GM19025 (cell line): ENCODE results near the gene FANCE.

ENCODE experiments used
- ATAC-seq: cut with Tn5 transposase; IDR thresholded peaks from one replicate; pipeline ENCODE4 v1.9.1; 2021; ENCODE audit warnings: mild to moderate bottlenecking, low read depth, moderate library complexity; ENCODE audit not compliant: unreplicated experiment

Gene FANCE

DNA sequence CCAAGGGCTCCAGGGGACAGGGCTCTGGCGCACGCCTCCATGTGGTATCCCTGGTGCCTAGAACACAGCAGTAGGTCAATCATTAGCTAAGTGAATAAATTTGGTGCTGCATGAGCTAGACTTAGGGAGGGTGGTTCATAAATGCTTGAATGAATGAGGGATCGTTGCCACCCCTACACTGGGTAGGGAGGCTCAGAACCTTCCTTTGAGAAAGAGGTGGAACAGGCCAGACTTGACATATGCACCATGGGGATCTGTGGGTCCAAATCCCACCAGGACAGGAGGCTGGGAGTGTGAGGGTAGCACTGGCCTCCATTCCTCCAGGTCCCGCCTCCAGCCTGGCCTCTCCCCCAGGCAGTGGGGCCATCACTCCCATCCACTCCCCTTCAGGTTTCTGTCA, 30.9 kb downstream of the FANCE start:
- no peak for ATAC-seq

DNA sequence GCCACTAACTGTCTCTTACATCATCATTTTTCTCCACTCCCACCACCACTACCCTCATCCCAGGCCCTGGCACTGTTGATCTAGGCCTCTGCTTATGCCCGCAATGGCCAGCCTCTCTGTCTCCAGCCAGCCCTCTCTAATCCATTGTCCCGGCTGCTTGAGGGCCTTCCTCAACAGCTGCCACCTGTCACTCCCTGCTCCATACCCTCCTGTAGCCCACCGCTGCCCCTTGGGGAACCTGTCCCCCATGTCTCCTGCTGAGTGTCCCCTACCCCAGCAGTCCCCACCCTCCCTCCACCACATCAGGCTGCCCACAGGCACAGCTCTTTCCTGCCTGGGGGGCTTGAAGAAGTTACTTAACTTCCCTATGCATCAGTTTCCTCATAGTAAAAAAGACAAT, 31.4 kb downstream of the FANCE start:
- ATAC-seq = no peak

DNA sequence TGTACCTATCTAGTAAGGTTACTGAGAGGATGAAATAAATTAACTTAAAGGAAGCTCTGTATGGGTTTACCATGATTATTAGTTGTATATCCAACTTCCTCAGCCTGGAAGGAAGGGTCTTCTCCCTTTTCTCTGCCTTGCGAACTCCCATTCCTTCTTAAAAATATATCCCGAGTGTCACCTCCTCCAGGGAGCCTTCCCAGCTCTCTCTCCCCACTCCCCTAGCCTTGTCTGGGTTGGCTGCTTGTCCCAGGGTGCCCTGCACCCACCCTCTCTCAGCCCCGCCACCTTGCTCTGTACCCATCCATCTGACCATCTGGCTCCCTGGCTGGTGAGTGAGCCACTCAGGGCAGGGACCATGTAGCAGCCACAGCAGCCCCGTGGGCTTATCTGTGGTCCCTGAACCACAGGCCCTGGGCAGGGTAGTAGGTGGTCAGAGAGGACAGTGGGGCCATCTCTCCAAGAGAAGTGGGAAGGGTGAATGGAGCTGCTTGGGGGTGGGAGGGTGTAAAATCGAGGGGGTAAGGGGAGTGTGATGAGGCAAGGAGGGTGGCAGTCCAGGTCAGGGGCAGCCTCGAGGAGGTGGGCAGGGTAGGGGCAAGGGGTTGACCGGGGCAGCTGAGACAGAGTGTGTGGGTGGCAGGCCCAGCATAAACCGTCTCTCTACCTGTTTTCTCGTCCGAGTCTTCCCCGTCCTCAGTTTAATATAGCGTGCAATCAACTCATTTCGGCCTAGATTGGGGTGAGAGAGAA, 31.9 kb downstream of the FANCE start:
- ATAC-seq = no peak

DNA sequence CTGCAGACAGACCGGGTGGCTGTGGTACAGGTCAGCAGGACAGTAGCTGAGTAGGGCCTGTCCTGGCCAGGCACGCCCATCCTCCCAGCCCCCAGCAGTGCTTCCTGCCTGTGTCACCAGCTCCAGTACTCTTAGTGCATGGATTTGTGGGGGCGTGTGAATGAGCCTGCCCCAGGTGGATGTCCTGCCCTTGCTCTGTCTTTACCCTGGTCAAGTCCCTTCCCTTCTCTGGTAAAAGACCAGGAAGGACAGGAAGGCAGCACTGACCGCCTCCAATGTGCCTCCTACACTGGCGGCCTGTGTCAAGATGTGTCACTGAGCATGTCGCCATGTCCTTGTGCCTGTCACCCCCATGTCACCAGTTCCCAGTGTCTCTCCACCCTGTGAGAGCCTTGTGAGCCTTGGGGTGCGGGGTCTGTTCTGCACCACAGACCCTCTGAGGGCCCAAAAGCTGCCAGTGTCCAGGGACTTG, 32.8 kb downstream of the FANCE start:
- ATAC-seq = no peak

DNA sequence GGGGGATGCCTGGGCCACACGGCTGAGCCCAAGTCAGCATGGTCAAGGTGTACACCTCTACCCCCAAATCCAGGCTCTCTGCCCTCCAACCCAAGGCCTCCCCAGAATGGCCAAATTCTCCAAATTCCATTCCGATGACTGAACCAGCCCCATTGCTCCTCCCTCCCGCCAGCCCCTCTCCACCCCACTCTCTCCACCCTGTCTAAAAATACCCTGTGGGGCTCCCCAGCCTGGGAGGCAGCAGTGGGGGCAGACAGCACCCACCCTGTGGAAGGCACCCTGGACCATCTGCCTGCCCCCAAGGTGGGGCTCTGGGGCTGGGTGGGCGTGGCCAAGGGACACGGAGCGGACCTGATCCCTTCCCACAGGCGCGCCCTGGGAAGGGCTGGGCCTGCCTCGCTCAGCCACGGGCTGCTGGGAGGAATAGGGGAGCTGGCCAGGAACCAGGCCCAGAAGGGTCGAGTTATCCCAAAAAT, 33.3 kb downstream of the FANCE start:
- no peak for ATAC-seq

DNA sequence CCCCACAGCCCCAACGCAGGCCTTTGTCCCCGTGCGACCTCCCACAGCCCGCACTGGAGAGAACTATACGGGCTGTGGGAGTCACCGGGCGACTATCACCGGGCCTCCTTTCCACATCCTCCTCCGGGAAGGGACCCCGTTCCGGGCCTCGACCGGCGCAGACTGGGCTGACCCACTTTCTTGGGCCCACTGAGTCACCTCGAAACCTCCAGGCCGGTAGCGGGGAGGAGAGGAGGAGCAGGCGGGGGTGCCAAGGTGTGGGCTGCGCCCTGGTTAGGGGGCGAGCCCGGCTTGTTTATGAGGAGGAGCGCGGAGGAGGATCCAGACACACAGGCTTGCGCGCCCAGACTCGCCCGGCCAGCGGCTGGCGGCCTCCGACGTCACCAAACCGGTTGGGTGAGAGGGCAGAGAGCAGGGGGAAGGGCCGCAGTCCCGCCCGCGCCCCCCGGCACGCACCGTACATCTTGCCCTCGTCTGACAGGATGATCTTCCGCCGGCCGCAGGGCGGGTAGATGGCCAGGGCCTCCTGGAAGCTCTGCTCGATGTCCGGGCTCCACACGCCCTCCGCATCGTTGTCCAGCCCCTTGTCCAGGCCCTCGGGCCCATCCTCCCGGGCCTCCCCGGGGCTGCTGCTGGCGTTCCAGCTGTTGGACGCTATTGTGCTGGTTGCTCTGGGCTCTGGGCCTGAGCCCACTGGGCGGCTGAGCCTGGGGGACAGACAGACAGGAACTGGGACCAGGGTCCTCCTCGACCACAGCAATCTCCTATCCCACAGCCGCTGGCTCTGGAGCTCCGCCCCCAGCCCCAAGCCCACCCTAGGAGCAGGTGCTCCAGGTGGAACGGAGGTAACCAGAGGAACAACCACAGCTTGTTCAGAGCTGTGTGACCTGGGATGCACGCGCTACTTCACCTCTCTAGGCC, 34.1 kb downstream of the FANCE start:
- no peak for ATAC-seq

DNA sequence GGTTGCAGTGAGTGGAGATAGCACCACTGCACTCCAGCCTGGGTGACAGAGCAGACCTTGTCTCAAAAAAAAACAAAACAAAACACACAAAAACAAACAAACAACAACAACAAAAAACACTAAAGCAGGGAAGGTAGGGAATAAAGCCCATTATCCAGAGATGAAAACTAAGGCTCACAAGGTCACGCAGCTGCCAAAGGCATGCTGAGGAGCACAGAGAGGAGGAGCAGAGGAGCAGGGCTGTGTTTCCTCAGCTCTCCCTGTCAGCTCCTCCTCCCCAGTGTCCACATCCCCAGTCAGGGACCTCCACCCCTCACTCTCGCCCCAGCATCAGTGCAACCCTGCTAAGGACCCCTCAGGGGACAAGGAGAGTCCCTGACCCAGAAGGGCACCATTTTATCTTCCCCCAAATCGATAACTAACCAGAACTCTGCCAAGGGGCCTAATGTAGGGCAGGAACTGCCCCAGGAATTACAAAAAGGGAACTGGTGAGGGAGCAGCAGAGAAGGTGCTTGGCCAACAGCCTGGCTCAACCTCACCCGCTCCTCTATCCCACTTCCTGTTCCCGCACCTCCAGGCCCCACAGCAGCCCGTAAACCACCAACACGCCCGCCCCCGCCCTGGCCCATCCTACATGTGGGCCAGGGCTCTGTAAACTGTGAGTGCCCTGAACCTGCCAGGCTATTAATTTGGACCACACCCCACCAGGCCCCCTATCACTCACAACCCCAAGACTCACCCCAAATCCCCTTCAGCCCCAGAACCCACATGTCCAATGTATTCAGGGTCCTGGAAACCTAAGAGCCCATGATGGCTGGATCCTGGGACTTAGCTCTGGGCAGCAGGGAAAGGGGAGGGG, 35.7 kb downstream of the FANCE start:
- ATAC-seq = no peak

DNA sequence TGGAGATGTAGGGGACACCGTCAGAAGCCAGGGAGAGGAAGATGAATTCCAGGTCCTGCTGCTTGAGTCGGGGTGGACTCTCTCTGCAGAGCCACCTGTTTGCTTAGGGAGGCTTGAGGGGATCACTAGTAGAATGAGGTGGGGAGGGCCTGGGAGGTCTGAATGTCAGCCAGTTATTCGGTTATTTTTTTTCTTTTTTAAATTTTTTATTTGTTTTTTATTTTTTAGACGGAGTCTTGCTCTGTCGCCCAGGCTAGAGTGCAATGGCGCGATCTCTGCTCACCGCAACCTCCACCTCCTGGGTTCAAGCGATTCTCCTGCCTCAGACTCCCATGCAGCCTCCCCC, 36.4 kb downstream of the FANCE start:
- no peak for ATAC-seq

DNA sequence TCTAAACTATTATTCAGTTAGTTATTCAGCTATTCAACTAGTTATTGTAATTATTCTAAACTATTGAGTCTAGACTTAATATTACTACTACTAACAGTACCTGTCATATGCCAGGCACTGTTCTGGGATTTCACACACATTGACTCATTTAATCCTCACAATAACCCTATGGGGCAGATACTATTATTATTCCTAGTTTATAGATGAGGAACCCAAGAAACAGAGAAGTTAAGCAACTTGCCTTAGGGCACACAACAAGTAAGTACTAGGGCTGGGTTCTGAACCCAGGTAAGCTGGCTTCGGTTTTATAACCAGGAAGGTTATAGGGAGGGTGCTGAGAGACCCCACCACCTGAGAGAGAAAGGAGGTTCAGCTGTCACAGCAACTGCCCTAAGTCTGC, 36.9 kb downstream of the FANCE start:
- ATAC-seq = no peak

DNA sequence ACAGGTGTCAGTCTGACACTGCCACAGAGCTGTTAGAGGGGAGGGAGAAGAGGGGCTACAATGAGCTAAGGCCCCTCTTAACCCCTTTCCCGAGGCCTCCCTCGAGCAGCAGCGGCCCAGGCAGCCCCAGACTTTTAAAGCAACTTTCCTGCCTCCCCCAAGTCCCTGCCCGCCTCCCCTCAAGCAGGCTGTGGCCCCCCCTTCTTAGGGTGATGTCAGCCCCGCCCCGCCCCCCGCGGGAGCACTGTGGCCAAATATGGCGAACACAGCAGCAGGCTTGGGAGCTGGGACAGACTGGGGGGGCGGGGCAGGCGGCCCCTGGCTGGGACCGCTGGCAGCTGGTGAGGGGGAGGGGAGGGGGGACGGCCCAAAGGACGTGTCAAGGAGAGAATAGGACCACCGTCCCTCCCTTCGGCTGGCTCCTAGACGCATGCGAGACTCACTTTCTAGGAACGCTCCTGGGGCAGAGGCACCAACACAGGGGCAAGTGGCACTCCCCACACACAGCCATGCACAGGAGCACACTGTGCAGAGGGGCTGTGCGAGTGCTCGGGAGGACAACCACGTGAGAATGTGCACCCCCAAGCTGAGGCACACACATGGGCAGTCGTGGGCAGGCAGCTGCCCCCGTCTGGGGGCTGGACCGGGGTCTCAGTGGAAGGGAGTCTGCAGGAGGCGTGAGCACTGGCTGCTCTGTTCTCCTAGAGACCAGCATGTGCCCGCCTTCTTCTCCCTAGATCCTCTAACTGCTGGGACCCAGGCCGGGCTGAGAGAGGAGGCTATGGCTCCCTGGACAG, 38.1 kb downstream of the FANCE start:
- no peak for ATAC-seq

DNA sequence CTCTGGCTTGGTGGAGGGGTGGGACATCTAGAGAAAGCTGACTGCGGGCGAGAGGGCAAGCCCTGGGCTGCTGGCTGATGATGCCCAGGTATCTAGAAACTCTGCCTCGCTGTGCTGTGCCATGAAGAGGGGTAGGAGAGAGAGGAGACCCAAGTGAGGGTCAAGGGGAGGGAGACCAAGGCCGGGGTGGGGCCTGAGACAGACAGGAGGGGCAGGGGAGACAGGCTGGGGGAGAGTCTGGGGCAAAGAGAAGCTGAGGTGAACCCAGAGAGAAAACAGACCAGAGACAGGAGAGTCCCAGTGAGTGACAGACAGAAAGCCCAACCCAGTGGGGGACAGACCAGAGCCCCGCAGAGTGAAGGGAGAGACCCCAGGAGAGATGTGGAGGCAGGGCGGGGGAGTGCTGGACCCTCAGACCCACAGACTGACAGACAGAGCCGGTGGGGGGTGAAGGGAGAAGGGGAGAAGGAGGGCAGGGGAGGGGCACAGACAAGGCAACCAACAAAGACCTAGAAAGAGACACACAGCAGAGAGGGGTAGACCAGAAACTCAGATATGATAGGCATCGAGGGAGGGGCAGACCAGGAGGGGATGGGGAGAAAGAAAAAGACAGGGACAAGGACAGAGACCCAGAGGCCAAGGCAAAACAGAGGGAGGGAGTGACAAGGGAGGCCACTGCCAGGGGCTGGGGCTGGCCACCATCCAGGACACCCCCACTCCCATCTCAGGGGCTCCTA, 38.9 kb downstream of the FANCE start:
- no peak for ATAC-seq

DNA sequence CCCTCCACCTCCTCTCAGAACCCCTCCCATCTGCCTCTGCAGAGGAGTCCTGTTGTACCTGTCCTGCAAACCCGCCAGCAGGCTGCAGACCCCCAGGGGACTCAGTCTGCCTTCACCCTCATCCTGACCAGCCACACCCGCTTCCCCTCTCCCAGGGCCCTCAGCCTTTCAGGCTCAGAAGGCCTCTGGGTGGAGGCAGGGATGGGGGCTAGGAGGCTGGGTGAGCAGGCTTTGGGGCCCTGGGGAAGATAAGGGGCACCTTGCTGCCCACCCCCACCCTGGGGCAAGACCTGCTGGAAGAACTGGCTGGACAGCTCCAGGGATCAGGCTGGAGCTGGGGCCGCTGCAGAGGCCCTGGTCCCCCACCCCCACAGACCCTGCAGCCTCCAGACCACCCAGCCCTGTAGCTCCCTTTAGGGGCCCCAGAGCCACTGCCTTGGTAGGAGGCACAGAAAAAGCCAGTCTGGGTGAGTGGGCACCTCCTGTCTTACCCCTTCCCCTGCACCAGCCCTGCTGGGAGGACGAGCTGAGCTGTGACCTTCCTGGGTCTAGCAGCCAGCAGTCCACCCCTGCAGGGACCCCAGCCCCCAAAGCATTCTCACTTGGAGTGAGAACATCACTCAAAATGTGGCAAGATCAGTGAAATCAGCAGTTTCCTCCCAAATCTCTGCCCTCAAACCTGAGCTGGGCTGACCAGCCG, 39.6 kb downstream of the FANCE start:
- no peak for ATAC-seq

DNA sequence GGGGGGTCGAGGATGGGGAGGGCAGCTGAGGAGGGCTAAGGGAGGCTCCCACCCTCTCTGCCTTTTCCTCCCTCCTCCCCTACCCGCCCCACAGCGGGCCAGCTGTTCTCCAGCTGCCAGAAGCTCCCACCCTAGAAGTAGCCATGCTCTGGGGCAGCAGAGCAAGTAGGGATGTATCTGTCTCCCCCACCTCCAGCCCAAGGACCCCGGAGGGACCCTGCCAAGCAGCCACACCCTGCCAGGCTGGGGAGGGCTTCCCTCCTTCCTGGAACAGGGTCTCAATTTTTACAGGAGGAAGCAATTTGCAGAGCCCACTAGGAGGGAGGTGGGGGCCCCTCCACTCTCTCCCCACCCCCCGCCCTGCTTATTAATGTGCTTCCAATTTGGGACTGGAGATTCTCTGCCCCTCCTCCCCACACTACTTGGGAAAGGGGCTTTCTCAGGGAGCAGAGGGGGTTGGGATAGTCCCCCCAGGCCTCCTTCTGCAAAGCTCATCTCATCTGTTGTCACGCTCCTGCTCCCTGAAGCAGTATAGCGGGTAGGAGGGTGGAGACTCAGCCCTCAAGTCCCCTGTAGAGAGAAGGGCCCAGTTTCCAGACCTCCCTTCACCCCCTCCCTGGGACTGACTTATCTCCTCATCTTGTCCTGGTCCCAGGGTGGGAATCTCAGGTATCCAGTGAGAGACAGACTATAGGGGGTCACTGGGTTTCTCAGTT, 40.3 kb downstream of the FANCE start:
- no peak for ATAC-seq

DNA sequence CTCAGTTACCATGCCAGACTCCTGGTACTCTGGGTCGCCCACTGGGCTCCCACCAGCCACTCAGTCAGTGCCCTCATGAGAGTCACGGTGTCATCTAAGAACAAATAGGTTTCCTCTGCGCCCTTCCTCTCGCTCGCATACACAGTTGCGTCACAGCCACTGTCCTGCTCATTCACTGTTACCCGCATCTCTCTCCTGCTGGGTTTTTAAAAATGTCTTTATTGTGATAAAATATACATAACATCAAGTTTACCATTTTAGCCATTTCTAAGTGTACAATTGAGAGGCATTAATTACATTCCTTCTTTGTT, 40.8 kb downstream of the FANCE start:
- no peak for ATAC-seq

DNA sequence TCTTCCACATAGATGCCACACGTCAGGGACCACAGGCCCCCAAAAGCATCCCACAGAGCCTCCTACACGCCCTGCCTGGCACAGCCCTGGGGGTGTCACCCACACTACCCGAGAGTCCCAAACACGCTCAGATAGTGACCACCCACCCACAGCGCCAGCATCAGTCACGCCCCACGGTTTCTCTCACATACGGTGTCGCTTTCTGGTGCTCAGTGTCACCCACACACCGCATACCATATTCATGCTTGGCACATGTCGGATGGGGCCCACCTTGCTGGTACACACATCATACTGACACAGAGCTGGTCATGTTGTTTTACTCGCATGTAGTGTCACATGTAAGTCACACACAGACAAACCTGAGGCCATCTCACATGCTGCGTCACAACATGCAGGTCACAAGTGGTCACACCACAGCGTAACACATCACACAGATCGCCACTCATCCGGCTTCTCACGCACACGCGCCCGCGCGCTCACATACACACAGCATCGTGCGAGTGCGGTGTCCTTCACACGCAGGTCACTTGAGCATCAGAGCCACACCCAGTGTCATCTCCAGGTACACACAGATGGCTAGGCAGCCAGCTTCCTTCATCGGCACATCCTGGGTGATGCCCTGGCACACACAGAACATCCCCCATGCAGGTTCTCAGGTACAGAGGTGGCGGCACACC, 41.3 kb downstream of the FANCE start:
- ATAC-seq = no peak

DNA sequence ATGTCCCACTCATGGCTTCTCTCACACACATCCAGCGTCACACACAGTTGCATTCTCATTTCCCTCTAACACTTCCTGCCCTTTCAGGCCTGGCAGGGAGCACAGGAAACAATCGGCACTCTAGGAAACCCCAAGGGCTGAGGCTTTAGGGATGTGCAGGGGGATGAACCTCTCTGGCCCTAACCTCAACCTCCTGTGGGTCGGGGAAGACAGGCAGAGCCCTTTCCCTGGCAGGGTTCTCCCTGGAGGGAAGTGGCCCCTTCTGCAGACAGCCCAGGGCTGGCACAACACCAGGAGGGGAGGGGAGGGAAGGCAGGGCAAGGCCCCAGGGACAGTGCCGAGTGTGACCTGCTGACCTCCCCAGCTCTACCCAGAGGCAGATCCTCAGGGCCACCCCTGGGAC, 42.0 kb downstream of the FANCE start:
- ATAC-seq = no peak

DNA sequence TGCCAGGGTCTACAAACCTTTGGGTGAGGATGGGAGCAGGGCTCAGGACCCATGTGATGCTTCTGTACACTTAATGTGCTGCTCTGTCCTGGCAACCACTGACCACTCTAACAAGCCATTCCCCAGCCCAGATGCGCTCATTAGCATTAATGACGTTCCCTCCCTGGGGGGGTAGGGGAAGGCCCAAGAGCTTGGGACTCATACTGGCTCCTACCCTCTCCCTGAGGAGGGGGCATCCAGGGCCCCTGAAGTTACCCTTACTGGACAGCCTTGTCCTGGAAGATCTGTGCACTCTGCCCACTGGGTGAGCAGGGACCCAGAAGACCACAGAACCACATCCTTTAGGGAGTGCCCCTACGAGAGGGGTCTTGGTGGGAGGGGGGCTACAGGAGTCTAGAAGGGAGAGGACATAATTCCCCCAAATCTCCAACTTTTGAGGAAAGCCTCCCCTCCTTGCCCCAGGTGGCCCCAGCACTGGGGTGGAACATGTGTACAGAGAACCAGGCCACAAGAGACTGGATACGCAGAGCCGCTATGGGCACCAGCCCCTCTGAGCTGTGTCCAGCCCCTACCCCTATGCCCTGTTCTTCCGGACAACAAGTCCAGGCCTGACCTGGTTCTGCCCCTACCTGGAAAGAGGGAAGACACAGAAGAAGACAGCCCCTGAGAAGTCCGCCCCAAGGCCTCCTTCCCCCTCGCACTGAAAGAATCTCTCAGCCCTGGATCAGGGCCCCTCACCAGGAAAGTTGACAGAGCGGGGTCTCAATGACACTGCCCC, 43.3 kb downstream of the FANCE start:
- ATAC-seq = no peak
